ENCODE data around the gene PRR9.
"Not testable (repeated sequence)": the region's sequence is repeated elsewhere in the genome, so short reads cannot be mapped to it uniquely, and the experiment has no call there.

The PRR9 gene

DNA sequence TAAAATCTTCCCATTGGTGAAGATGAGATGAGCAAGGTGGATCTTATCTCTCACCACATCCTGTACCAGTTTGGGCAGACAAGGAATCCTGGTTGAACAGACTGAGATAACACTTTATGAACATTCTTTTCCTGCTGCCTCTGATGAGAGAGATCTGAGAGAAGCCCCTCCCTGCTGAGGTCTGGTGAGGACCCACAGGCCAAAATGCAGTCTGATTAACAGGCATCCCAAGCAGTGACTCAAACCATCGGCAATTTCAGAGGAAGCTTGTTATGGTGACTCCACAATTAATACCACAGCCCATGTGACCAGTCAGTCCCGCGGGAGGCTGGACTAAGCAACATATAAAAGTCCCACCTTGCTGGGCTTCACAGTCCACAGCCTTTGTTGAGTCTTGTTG, at the start of gene PRR9:
PRR9 (plus strand) TSS at position 373 of the 400 bp plus-strand sequence. CDS start 561 bp downstream, outside the sequence.
- in situ Hi-C loops (cut with HindIII; ENCODE audit: low pct_ligation_motif_present, low sequenced_read_pairs): no loop called here
- H3K4me3 ChIP-seq (ENCODE audit: low read depth, low read length): no peak within 1 kb of the TSS
- no peaks in the 10 kb centered on the region for H3K27me3 ChIP-seq (replicated peaks)
- H3K27ac ChIP-seq: no peak within 1 kb of the TSS
- no peak for DNase-seq
- no peak for TF ChIP-seq CTCF (IDR thresholded peaks at IDR 0.05; ENCODE audit: low read depth, low read length, missing control alignments)
- no peaks in the 10 kb centered on the region for H3K36me3 ChIP-seq (replicated peaks)

GRCh38 chr1:153168686-153169085, 48.7 kb upstream of the PRR9 start:
- no peak for DNase-seq
- Histone ChIP-seq H3K4me3 (ENCODE audit: low read depth, low read length) (no peak overlapping the region), H3K27ac (no peak overlapping the region), H3K36me3 (replicated peaks) (no peaks in the 10 kb centered on the region), H3K27me3 (replicated peaks) (no peaks in the 10 kb centered on the region)
- TF ChIP-seq CTCF (IDR thresholded peaks at IDR 0.05; ENCODE audit: low read depth, low read length, missing control alignments): no peak
- in situ Hi-C loops (cut with HindIII; ENCODE audit: low pct_ligation_motif_present, low sequenced_read_pairs): no loop called here

DNA sequence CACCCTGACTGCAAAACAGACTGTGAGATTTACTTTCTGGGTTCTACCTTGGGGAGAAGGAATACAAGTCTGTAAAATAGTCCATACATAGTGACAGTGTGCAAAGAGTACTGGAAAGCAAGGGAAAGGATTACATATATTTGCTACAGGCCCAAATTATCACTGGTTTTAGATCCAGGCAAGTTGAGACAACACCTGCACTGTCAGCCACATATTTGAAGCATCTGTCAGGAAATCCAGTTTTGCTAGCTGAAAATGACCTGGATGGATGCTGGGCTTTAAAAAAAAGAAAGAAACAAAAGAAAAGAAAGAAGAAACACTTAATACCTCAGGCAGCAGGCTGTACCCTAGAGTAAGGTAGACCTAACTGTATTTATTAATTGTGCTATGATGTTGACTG, 42.8 kb upstream of the PRR9 start:
- Histone ChIP-seq H3K4me3 (ENCODE audit: low read depth, low read length) (no peak overlapping the region), H3K27me3 (replicated peaks) (no peaks in the 10 kb centered on the region), H3K27ac (no peak overlapping the region), H3K36me3 (replicated peaks) (no peaks in the 10 kb centered on the region)
- DNase-seq: no peak
- in situ Hi-C loops (cut with HindIII; ENCODE audit: low pct_ligation_motif_present, low sequenced_read_pairs): no loop called here
- TF ChIP-seq CTCF (IDR thresholded peaks at IDR 0.05; ENCODE audit: low read depth, low read length, missing control alignments): no peak

DNA sequence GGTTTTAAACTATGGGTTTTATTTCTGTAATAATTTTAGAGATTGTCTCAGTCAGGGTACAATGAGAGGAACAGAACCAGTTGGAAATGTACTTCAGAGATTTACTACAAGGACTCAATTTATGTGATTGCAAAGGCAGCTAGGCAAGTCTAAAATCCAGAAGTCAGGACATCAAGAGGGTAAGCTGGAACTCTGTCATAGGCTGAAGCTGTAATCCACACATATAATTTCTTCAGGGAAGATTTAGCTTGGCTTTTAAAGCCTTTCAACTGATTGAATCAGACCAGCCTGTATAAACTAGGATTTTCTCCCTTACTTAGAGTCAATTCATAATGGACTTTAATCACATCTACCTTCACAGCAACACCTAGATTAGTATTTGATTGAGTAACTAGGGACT, 38.5 kb upstream of the PRR9 start:
- in situ Hi-C loops (cut with HindIII; ENCODE audit: low pct_ligation_motif_present, low sequenced_read_pairs): no loop called here
- no peaks in the 10 kb centered on the region for H3K36me3 ChIP-seq (replicated peaks)
- H3K27ac ChIP-seq: no peak overlapping the region
- H3K27me3 ChIP-seq (replicated peaks): no peaks in the 10 kb centered on the region
- TF ChIP-seq CTCF (IDR thresholded peaks at IDR 0.05; ENCODE audit: low read depth, low read length, missing control alignments): no peak
- no peak for DNase-seq
- no peak overlapping the region for H3K4me3 ChIP-seq (ENCODE audit: low read depth, low read length)

DNA sequence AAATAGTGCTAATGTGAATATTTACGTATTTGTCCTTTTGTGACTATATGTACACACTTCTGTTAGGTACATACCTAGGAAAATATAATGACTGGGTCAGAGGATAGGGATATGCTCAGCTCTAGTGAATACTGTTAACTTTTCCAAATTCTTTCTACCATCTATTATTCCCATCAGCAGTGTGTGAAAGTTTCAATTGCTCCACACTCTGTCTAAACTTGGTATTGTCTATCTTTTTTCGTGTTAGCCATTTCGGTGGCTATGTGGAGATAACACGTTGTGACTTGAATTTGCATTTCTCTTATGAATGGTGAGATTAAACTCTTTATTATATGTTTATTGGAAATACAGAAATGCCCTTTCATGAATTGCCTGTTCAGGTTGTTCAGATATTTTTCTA, 36.8 kb upstream of the PRR9 start:
- DNase-seq: no peak

GRCh38 chr1:153188301-153188700, 29.1 kb upstream of the PRR9 start:
- in situ Hi-C loops (cut with HindIII; ENCODE audit: low pct_ligation_motif_present, low sequenced_read_pairs); H3K36me3 ChIP-seq (replicated peaks); H3K27ac ChIP-seq; H3K4me3 ChIP-seq (ENCODE audit: low read depth, low read length); H3K27me3 ChIP-seq (replicated peaks); DNase-seq: not testable (repeated sequence)

More for the DNA sequence above, 36.8 kb upstream of the PRR9 start:
- H3K27me3 ChIP-seq (replicated peaks): no peaks in the 10 kb centered on the region
- no peak overlapping the region for H3K4me3 ChIP-seq (ENCODE audit: low read depth, low read length)
- no peak overlapping the region for H3K27ac ChIP-seq
- in situ Hi-C loops (cut with HindIII; ENCODE audit: low pct_ligation_motif_present, low sequenced_read_pairs): no loop called here
- H3K36me3 ChIP-seq (replicated peaks): no peaks in the 10 kb centered on the region
- TF ChIP-seq CTCF (IDR thresholded peaks at IDR 0.05; ENCODE audit: low read depth, low read length, missing control alignments): no peak
